T-helper 2 cell treated with Interferon-gamma antibody and Interleukin-4, amounts not matched to agents 5 μg/mL and 100 μg/mL, for 36 hours (primary cell): ENCODE results near the gene AFF1.
"Not testable (repeated sequence)": the region's sequence is repeated elsewhere in the genome, so short reads cannot be mapped to it uniquely, and the experiment has no call there.

ENCODE experiments used
- DNase-seq: peaks from one replicate; pipeline ENCODE4 v3.0.0; 2021; ENCODE audit warnings: low spot score
- H3K27ac Mint-ChIP-seq: one replicate; pipeline ENCODE4 v1.8.0; 2021; ENCODE audit warnings: mild to moderate bottlenecking, mixed read lengths
- H3K27me3 Mint-ChIP-seq: one replicate; pipeline ENCODE4 v1.8.0; 2021; ENCODE audit warnings: low read depth, mixed read lengths
- H3K36me3 Mint-ChIP-seq: one replicate; pipeline ENCODE4 v1.8.0; 2021; ENCODE audit warnings: low read depth, mixed read lengths
- H3K4me1 Mint-ChIP-seq: one replicate; pipeline ENCODE4 v1.8.0; 2021; ENCODE audit warnings: low read depth, mixed read lengths
- H3K4me3 Mint-ChIP-seq: one replicate; pipeline ENCODE4 v1.8.0; 2022; ENCODE audit warnings: mild to moderate bottlenecking, moderate library complexity, mixed read lengths
- H3K9me3 Mint-ChIP-seq: one replicate; pipeline ENCODE4 v1.8.0; 2021; ENCODE audit warnings: mixed read lengths

AFF1 gene

GRCh38 chr4:86991994-86992393, 57.2 kb downstream of the AFF1 start:
- H3K27me3 Mint-ChIP-seq: no peaks in the 10 kb centered on the region
- no peaks in the 10 kb centered on the region for H3K9me3 Mint-ChIP-seq
- H3K4me3 Mint-ChIP-seq: no peak overlapping the region
- peaks cover 9% of the 10 kb centered on the region for H3K4me1 Mint-ChIP-seq
- H3K36me3 Mint-ChIP-seq: peaks cover 19% of the 10 kb centered on the region
- H3K27ac Mint-ChIP-seq: no peak overlapping the region
- DNase-seq: no peak

- Mint-ChIP-seq H3K4me3 (no peak overlapping the region), H3K36me3 (peaks cover 9% of the 10 kb centered on the region), H3K27ac (no peak overlapping the region), H3K27me3 (no peaks in the 10 kb centered on the region), H3K4me1 (peaks cover 13% of the 10 kb centered on the region), H3K9me3 (no peaks in the 10 kb centered on the region)
- no peak for DNase-seq
These were observed 59.3 kb downstream of the AFF1 start for GRCh38 chr4:86993909-86994681.

GRCh38 chr4:86994686-86995085, 59.9 kb downstream of the AFF1 start:
- H3K36me3 Mint-ChIP-seq: peaks cover 5% of the 10 kb centered on the region
- DNase-seq: no peak
- H3K4me1 Mint-ChIP-seq: peaks cover 16% of the 10 kb centered on the region
- H3K9me3 Mint-ChIP-seq: no peaks in the 10 kb centered on the region
- H3K27me3 Mint-ChIP-seq: no peaks in the 10 kb centered on the region
- H3K27ac Mint-ChIP-seq: no peak overlapping the region
- H3K4me3 Mint-ChIP-seq: no peak overlapping the region

- not testable (repeated sequence) for H3K27ac Mint-ChIP-seq, H3K9me3 Mint-ChIP-seq, H3K27me3 Mint-ChIP-seq, H3K36me3 Mint-ChIP-seq, H3K4me3 Mint-ChIP-seq, DNase-seq
- peaks cover 22% of the 10 kb centered on the region for H3K4me1 Mint-ChIP-seq
These were observed 61.7 kb downstream of the AFF1 start for GRCh38 chr4:86996510-86996909.

GRCh38 chr4:86999136-86999643, 64.4 kb downstream of the AFF1 start:
- H3K9me3 Mint-ChIP-seq: no peaks in the 10 kb centered on the region
- no peak for DNase-seq
- H3K4me3 Mint-ChIP-seq: no peak overlapping the region
- peaks cover 7% of the 10 kb centered on the region for H3K36me3 Mint-ChIP-seq
- no peak overlapping the region for H3K27ac Mint-ChIP-seq
- H3K4me1 Mint-ChIP-seq: peaks cover 24% of the 10 kb centered on the region
- H3K27me3 Mint-ChIP-seq: no peaks in the 10 kb centered on the region

- Mint-ChIP-seq H3K9me3 (no peaks in the 10 kb centered on the region), H3K4me1 (peaks cover 40% of the 10 kb centered on the region), H3K27me3 (no peaks in the 10 kb centered on the region), H3K36me3 (peaks cover 4% of the 10 kb centered on the region), H3K27ac (no peak overlapping the region), H3K4me3 (no peak overlapping the region)
- no peak for DNase-seq
These were observed 67.9 kb downstream of the AFF1 start for GRCh38 chr4:87002682-87003043.

- Mint-ChIP-seq H3K27me3 (no peaks in the 10 kb centered on the region), H3K36me3 (peaks cover 4% of the 10 kb centered on the region), H3K4me3 (no peak overlapping the region), H3K27ac (no peak overlapping the region), H3K9me3 (no peaks in the 10 kb centered on the region), H3K4me1 (peaks cover 45% of the 10 kb centered on the region)
- DNase-seq: no peak
These were observed 68.5 kb downstream of the AFF1 start for GRCh38 chr4:87003266-87003665.

- peak overlapping the region; percentile 97 for H3K4me3 Mint-ChIP-seq
- peak overlapping the region; percentile 98 for H3K27ac Mint-ChIP-seq
- no peak for DNase-seq
- no peaks in the 10 kb centered on the region for H3K9me3 Mint-ChIP-seq
- H3K36me3 Mint-ChIP-seq: peaks cover 7% of the 10 kb centered on the region
- peaks cover 48% of the 10 kb centered on the region for H3K4me1 Mint-ChIP-seq
- H3K27me3 Mint-ChIP-seq: no peaks in the 10 kb centered on the region
These were observed 70.5 kb downstream of the AFF1 start for GRCh38 chr4:87005369-87005689.

- peak; percentile 53 for DNase-seq
- H3K4me1 Mint-ChIP-seq: peaks cover 47% of the 10 kb centered on the region
- H3K4me3 Mint-ChIP-seq: peak overlapping the region; percentile 97
- H3K27ac Mint-ChIP-seq: peak overlapping the region; percentile 98
- no peaks in the 10 kb centered on the region for H3K9me3 Mint-ChIP-seq
- no peaks in the 10 kb centered on the region for H3K27me3 Mint-ChIP-seq
- H3K36me3 Mint-ChIP-seq: peaks cover 7% of the 10 kb centered on the region
These were observed 71.0 kb downstream of the AFF1 start for GRCh38 chr4:87005690-87006425.

GRCh38 chr4:87006426-87006675, 71.5 kb downstream of the AFF1 start:
- peaks cover 7% of the 10 kb centered on the region for H3K36me3 Mint-ChIP-seq

GRCh38 chr4:87006676-87007527, 72.1 kb downstream of the AFF1 start:
- H3K9me3 Mint-ChIP-seq: no peaks in the 10 kb centered on the region
- H3K36me3 Mint-ChIP-seq: peaks cover 5% of the 10 kb centered on the region
- no peaks in the 10 kb centered on the region for H3K27me3 Mint-ChIP-seq
- H3K27ac Mint-ChIP-seq: peak overlapping the region; percentile 98
- peaks cover 53% of the 10 kb centered on the region for H3K4me1 Mint-ChIP-seq
- peak overlapping the region; percentile 97 for H3K4me3 Mint-ChIP-seq
- DNase-seq: peak; percentile 90

More at GRCh38 chr4:87006426-87006675, 71.5 kb downstream of the AFF1 start:
- H3K9me3 Mint-ChIP-seq: no peaks in the 10 kb centered on the region
- no peak for DNase-seq
- H3K4me3 Mint-ChIP-seq: peak overlapping the region; percentile 97
- H3K4me1 Mint-ChIP-seq: peaks cover 50% of the 10 kb centered on the region
- no peaks in the 10 kb centered on the region for H3K27me3 Mint-ChIP-seq
- peak overlapping the region; percentile 98 for H3K27ac Mint-ChIP-seq

- no peaks in the 10 kb centered on the region for H3K9me3 Mint-ChIP-seq
- DNase-seq: peak; percentile 21
- H3K4me3 Mint-ChIP-seq: peak overlapping the region; percentile 97
- H3K27ac Mint-ChIP-seq: peak overlapping the region; percentile 98
- peaks cover 3% of the 10 kb centered on the region for H3K36me3 Mint-ChIP-seq
- peaks cover 61% of the 10 kb centered on the region for H3K4me1 Mint-ChIP-seq
- no peaks in the 10 kb centered on the region for H3K27me3 Mint-ChIP-seq
These were observed 73.0 kb downstream of the AFF1 start for GRCh38 chr4:87007528-87008446.

GRCh38 chr4:87009095-87009648, 74.4 kb downstream of the AFF1 start:
- H3K36me3 Mint-ChIP-seq: peaks cover 5% of the 10 kb centered on the region

More at GRCh38 chr4:87009095-87009648, 74.4 kb downstream of the AFF1 start:
- no peak for DNase-seq
- Mint-ChIP-seq H3K4me3 (peak overlapping the region; percentile 78), H3K9me3 (no peaks in the 10 kb centered on the region), H3K27me3 (no peaks in the 10 kb centered on the region), H3K4me1 (peaks cover 69% of the 10 kb centered on the region), H3K27ac (peak overlapping the region; percentile 58)
